WTC11 (cell line): ENCODE results near the gene C2orf49. TPM values are rescaled to one million over a fixed set of nuclear protein-coding genes. Genes with fewer than 3 reads are reported as not detected.

Experiments
- ATAC-seq: fragments of 200-7000 bp; cut with Tn5 transposase; 2 replicates; pipeline ENCODE4 v1.10.0; 2021; ENCODE audit warnings: mild to moderate bottlenecking, moderate library complexity
- CTCF ChIA-PET: fragments of 300-600 bp; sonication (Branson Sonifier 250); formaldehyde crosslinking; loops from one replicate; lab custom pipeline; 2021; ENCODE audit warnings: antibody characterized with exemption; lab: Charles Lee
- POLR2A ChIA-PET: fragments of 350-600 bp; sonication (Branson Sonifier 250); formaldehyde crosslinking; loops from one replicate; lab custom pipeline; 2021; ENCODE audit warnings: antibody characterized with exemption; lab: Charles Lee
- DNase-seq: peaks from one replicate; pipeline ENCODE4 v3.0.0; 2021; ENCODE audit warnings: low spot score
- H3K27ac Mint-ChIP-seq: 2 replicates; pipeline ENCODE4 v1.8.0; 2021; ENCODE audit warnings: mixed read lengths
- H3K27me3 Mint-ChIP-seq: 2 replicates; pipeline ENCODE4 v1.8.0; 2021; ENCODE audit warnings: low read depth, mild to moderate bottlenecking, moderate library complexity, mixed read lengths
- H3K36me3 Mint-ChIP-seq: 2 replicates; pipeline ENCODE4 v1.8.0; 2021; ENCODE audit warnings: mixed read lengths
- H3K4me1 Mint-ChIP-seq: 2 replicates; pipeline ENCODE4 v1.8.0; 2022; ENCODE audit warnings: mixed read lengths
- H3K4me3 Mint-ChIP-seq: 2 replicates; pipeline ENCODE4 v1.8.0; 2021; ENCODE audit warnings: mild to moderate bottlenecking, moderate library complexity, mixed read lengths
- H3K9me3 Mint-ChIP-seq: 2 replicates; pipeline ENCODE4 v1.8.0; 2021; ENCODE audit warnings: mixed read lengths
- ATF1 ChIP-seq: sonication (generic); formaldehyde crosslinking; IDR thresholded peaks from 2 replicates; pipeline ENCODE4 v1.8.1; 2023; ENCODE audit warnings: mild to moderate bottlenecking, moderate library complexity, missing genetic modification reagents
- ATF6 ChIP-seq: sonication (generic); formaldehyde crosslinking; IDR thresholded peaks from 2 replicates; pipeline ENCODE4 v1.8.1; 2023; ENCODE audit warnings: mild to moderate bottlenecking, missing genetic modification reagents
- ETV6 ChIP-seq: sonication (generic); formaldehyde crosslinking; IDR thresholded peaks from 2 replicates; pipeline ENCODE4 v1.8.1; 2022; ENCODE audit warnings: mild to moderate bottlenecking, missing genetic modification reagents
- FOXJ3 ChIP-seq: sonication (generic); formaldehyde crosslinking; IDR thresholded peaks from 2 replicates; pipeline ENCODE4 v1.9.0; 2021; ENCODE audit warnings: missing genetic modification reagents, mild to moderate bottlenecking, borderline replicate concordance
- GTF2I ChIP-seq: fragments of 250-450 bp; sonication (Bioruptor Pico); conservative IDR thresholded peaks from 2 replicates; pipeline ENCODE4 v1.4.0; 2021; ENCODE audit warnings: mild to moderate bottlenecking
- IRF1 ChIP-seq: sonication (generic); formaldehyde crosslinking; IDR thresholded peaks from 2 replicates; pipeline ENCODE4 v1.8.0; 2023; ENCODE audit warnings: missing genetic modification reagents
- IRF2 ChIP-seq: sonication (generic); formaldehyde crosslinking; IDR thresholded peaks from 2 replicates; pipeline ENCODE4 v1.8.0; 2022; ENCODE audit warnings: low read depth, missing genetic modification reagents, borderline replicate concordance
- JUN ChIP-seq: sonication (generic); formaldehyde crosslinking; IDR thresholded peaks from 2 replicates; pipeline ENCODE4 v1.8.0; 2023; ENCODE audit warnings: mild to moderate bottlenecking, missing genetic modification reagents
- KAT7 ChIP-seq: sonication (generic); formaldehyde crosslinking; IDR thresholded peaks from 2 replicates; pipeline ENCODE4 v1.8.1; 2023; ENCODE audit warnings: missing genetic modification reagents, mild to moderate bottlenecking, borderline replicate concordance
- MXD4 ChIP-seq: fragments of 250-450 bp; sonication (Bioruptor Pico); IDR thresholded peaks from 2 replicates; pipeline ENCODE4 v1.8.0; 2021; ENCODE audit warnings: mild to moderate bottlenecking, moderate library complexity, borderline replicate concordance
- NFATC4 ChIP-seq: fragments of 250-450 bp; sonication (Bioruptor Pico); IDR thresholded peaks from 2 replicates; pipeline ENCODE4 v1.9.0; 2021; ENCODE audit warnings: mild to moderate bottlenecking
- NFE2L1 ChIP-seq: sonication (generic); formaldehyde crosslinking; IDR thresholded peaks from 2 replicates; pipeline ENCODE4 v1.8.1; 2023; ENCODE audit warnings: missing genetic modification reagents
- NR2C2 ChIP-seq: sonication (generic); formaldehyde crosslinking; IDR thresholded peaks from 2 replicates; pipeline ENCODE4 v1.8.0; 2022; ENCODE audit warnings: mild to moderate bottlenecking, missing genetic modification reagents
- OVOL2 ChIP-seq: fragments of 250-450 bp; sonication (Bioruptor Pico); IDR thresholded peaks from 2 replicates; pipeline ENCODE4 v1.9.0; 2021; ENCODE audit warnings: mild to moderate bottlenecking, borderline replicate concordance
- RELA ChIP-seq: sonication (generic); formaldehyde crosslinking; IDR thresholded peaks from 2 replicates; pipeline ENCODE4 v1.8.1; 2022; ENCODE audit warnings: missing genetic modification reagents, mild to moderate bottlenecking, borderline replicate concordance
- SMAD3 ChIP-seq: sonication (generic); formaldehyde crosslinking; IDR thresholded peaks from 2 replicates; pipeline ENCODE4 v1.8.0; 2022; ENCODE audit warnings: missing genetic modification reagents, mild to moderate bottlenecking, borderline replicate concordance
- SMAD4 ChIP-seq: sonication (generic); formaldehyde crosslinking; IDR thresholded peaks from 2 replicates; pipeline ENCODE4 v1.8.0; 2022; ENCODE audit warnings: mild to moderate bottlenecking, missing genetic modification reagents
- SP1 ChIP-seq: sonication (generic); formaldehyde crosslinking; conservative IDR thresholded peaks from 2 replicates; pipeline ENCODE4 v1.8.1; 2022; ENCODE audit warnings: missing genetic modification reagents
- STAT6 ChIP-seq: sonication (generic); formaldehyde crosslinking; conservative IDR thresholded peaks from 2 replicates; pipeline ENCODE4 v1.8.1; 2023; ENCODE audit warnings: mild to moderate bottlenecking, low read depth, missing genetic modification reagents, moderate library complexity
- TP53 ChIP-seq: sonication (generic); formaldehyde crosslinking; IDR thresholded peaks from 2 replicates; pipeline ENCODE4 v1.8.1; 2023; ENCODE audit warnings: mild to moderate bottlenecking, missing genetic modification reagents
- ZBTB43 ChIP-seq: sonication (generic); formaldehyde crosslinking; IDR thresholded peaks from 2 replicates; pipeline ENCODE4 v1.8.1; 2023; ENCODE audit warnings: mild to moderate bottlenecking, missing genetic modification reagents
- ZNF232 ChIP-seq: sonication (generic); formaldehyde crosslinking; IDR thresholded peaks from 2 replicates; pipeline ENCODE4 v1.8.0; 2022; ENCODE audit warnings: mild to moderate bottlenecking, missing genetic modification reagents
- ZNF317 ChIP-seq: sonication (generic); formaldehyde crosslinking; IDR thresholded peaks from 2 replicates; pipeline ENCODE4 v1.8.1; 2023; ENCODE audit warnings: low read depth, mild to moderate bottlenecking, moderate library complexity, missing genetic modification reagents, borderline replicate concordance
- ZNF423 ChIP-seq: fragments of 250-450 bp; sonication (Bioruptor Pico); IDR thresholded peaks from 2 replicates; pipeline ENCODE4 v2.1.2; 2022; ENCODE audit warnings: mild to moderate bottlenecking, moderate library complexity
- total RNA-seq: library from RNA; stranded (reverse); gene quantifications from 3 replicates; pipeline ENCODE4 v1.2.3, GENCODE V29; 2021
- TF ChIP-seq, protein P1 (sequence below): sonication (generic); formaldehyde crosslinking; conservative IDR thresholded peaks from 2 replicates; pipeline ENCODE4 v1.8.1; 2022; ENCODE audit warnings: mild to moderate bottlenecking, missing genetic modification reagents

Gene C2orf49
- total RNA-seq, 1 experiment from 2014 or later = 15.9 TPM

DNA sequence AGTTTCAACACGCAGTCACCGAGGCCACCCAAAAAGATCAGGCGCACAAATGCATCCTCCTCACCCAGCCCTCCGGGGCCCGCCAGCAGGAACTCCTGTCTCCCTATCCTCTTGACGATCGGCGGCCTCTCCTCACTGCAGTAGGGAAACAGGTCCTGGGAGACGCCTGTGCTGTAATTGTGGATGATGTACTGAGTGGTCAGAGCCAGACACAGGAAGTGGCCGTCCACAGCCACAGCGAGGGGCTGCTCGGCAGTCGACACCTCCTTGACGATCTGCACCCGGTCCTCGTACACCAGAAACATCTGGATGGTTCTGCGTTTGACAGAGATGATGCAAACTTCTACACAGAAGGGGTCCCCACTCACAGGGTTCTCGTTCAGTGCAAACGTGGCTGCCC is 29.8 kb upstream of the C2orf49 start (continued):
- no peak for TF ChIP-seq ATF6 (CRISPR knock-in tag)
- no peak for TF ChIP-seq OVOL2
- TF ChIP-seq NFATC4 (CRISPR knock-in tag) = no peak
- no peak for TF ChIP-seq ZBTB43
- TF ChIP-seq SMAD4 (CRISPR knock-in tag) = no peak
- no peak for TF ChIP-seq ATF1 (CRISPR knock-in tag)
- TF ChIP-seq FOXJ3 (CRISPR knock-in tag) = no peak
- no peak for TF ChIP-seq NFE2L1 (CRISPR knock-in tag)

- no peak for ATAC-seq
- Mint-ChIP-seq H3K9me3 (no peaks in the 10 kb centered on the region), H3K4me3 (no peak overlapping the region), H3K36me3 (peaks cover 18% of the 10 kb centered on the region), H3K27ac (peak overlapping the region; percentile 37; the same call in 1 of the 2 replicates), H3K4me1 (peaks cover 19% of the 10 kb centered on the region), H3K27me3 (no peaks in the 10 kb centered on the region)
- DNase-seq = no peak
- CTCF ChIA-PET = interaction anchor here (1.4 kb wide), 1 partner anchor 12 kb away, joined by 4 read pairs; no protein-coding TSS in a partner anchor
- POLR2A ChIA-PET = interaction anchor here (0.8 kb wide), 1 partner anchor 15 kb away, joined by 3 read pairs; no protein-coding TSS in a partner anchor
- TF ChIP-seq SP1 (CRISPR knock-in tag) (no peak), GTF2I (CRISPR knock-in tag) (no peak)
These were observed 29.4 kb upstream of the C2orf49 start for GRCh38 chr2:105307962-105308361.

GRCh38 chr2:105308382-105309146 is 28.8 kb upstream of the C2orf49 start:
- ChIA-PET CTCF (interaction anchor here (1.4 to 2.6 kb wide), 3 partner anchors 9 to 14 kb away, joined by 4 to 10 read pairs (median 9); no protein-coding TSS in a partner anchor), POLR2A (interaction anchor here (0.8 kb wide), 1 partner anchor 14 kb away, joined by 3 read pairs; no protein-coding TSS in a partner anchor)
- no peak for DNase-seq
- no peak overlapping the region for H3K4me3 Mint-ChIP-seq
- H3K4me1 Mint-ChIP-seq = peaks cover 19% of the 10 kb centered on the region
- H3K9me3 Mint-ChIP-seq = no peaks in the 10 kb centered on the region
- peak overlapping the region; percentile 77 for H3K27ac Mint-ChIP-seq
- ATAC-seq = peak; percentile 50
- no peaks in the 10 kb centered on the region for H3K27me3 Mint-ChIP-seq
- peaks cover 18% of the 10 kb centered on the region for H3K36me3 Mint-ChIP-seq
- TF ChIP-seq IRF2 (CRISPR knock-in tag) = no peak
- no peak for TF ChIP-seq ZNF423 (CRISPR knock-in tag)
- TF ChIP-seq MXD4 (CRISPR knock-in tag) = no peak
- TF ChIP-seq SMAD3 (CRISPR knock-in tag) = no peak
- TF ChIP-seq ETV6 = no peak
- TF ChIP-seq IRF1 (CRISPR knock-in tag) = no peak
- TF ChIP-seq, protein P1, sequence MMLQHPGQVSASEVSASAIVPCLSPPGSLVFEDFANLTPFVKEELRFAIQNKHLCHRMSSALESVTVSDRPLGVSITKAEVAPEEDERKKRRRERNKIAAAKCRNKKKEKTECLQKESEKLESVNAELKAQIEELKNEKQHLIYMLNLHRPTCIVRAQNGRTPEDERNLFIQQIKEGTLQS = no peak
- TF ChIP-seq NR2C2 = no peak
- TF ChIP-seq ZNF317 (CRISPR knock-in tag) = no peak
- no peak for TF ChIP-seq JUN (CRISPR knock-in tag)
- no peak for TF ChIP-seq STAT6 (CRISPR knock-in tag)
- no peak for TF ChIP-seq ZBTB43
- no peak for TF ChIP-seq NFATC4 (CRISPR knock-in tag)
- TF ChIP-seq ZNF232 (CRISPR knock-in tag) = no peak
- TF ChIP-seq KAT7 = no peak
- no peak for TF ChIP-seq RELA (CRISPR knock-in tag)
- TF ChIP-seq TP53 (CRISPR knock-in tag) = no peak
